ENCODE measurements around the gene TMEM132E.
"Not testable (repeated sequence)": the region's sequence is repeated elsewhere in the genome, so short reads cannot be mapped to it uniquely, and the experiment has no call there.

The TMEM132E gene

DNA sequence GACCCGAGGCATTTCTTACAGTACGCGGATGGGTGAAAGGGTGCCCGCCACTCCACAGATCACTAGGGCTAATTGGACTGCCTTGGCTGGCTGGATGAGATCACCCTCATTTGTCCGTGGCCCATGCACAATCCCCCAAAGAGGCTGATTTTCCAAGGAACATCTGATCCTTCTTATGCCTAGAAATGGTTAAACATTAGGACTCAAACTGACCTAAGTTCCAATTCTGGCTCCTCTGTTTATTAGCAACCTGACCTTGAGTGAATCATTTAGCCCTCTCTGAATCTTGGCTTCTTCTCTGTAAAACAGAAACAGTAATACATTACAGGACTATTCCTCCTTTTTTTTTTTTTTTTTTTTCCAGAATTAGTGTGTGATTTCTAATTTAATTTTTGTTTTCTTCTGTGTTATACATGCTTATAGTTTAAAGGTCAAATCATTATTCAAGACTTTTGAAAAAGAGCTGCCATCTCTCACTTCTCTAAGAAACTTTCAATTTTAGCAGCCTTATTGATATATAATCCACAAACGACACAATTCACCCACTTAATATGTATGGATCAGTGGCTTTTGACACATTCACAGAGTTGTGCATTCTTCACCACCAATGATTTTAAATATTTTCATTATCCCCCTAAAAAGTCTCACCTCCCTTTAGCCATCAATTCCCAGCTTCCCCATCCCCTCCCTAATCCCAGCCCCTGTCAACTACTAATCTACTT lies 45.4 kb upstream of the TMEM132E start:
- H3K4me3 ChIP-seq (ENCODE audit: low read length) = no peak overlapping the region
- H3K4me2 ChIP-seq (ENCODE audit: low read length) = no peak overlapping the region
- H3K9me3 ChIP-seq (ENCODE audit: insufficient read depth, low read length) = no peaks in the 10 kb centered on the region
- H4K20me1 ChIP-seq (ENCODE audit: insufficient read depth, low read length) = no peaks in the 10 kb centered on the region
- H3K36me3 ChIP-seq (replicated peaks; ENCODE audit: low read depth, low read length) = no peaks in the 10 kb centered on the region
- no peak overlapping the region for H3K9ac ChIP-seq (ENCODE audit: low read length)
- no peak overlapping the region for H2AFZ ChIP-seq (ENCODE audit: low read depth, low read length)
- H3K27ac ChIP-seq (ENCODE audit: low read length) = no peak overlapping the region
- peaks cover 82% of the 10 kb centered on the region for H3K27me3 ChIP-seq (ENCODE audit: low read depth, low read length)
- H3K4me1 ChIP-seq (ENCODE audit: low read length) = peaks cover 11% of the 10 kb centered on the region
- no peaks in the 10 kb centered on the region for H3K79me2 ChIP-seq (ENCODE audit: low read length)
- TF ChIP-seq, protein P1, sequence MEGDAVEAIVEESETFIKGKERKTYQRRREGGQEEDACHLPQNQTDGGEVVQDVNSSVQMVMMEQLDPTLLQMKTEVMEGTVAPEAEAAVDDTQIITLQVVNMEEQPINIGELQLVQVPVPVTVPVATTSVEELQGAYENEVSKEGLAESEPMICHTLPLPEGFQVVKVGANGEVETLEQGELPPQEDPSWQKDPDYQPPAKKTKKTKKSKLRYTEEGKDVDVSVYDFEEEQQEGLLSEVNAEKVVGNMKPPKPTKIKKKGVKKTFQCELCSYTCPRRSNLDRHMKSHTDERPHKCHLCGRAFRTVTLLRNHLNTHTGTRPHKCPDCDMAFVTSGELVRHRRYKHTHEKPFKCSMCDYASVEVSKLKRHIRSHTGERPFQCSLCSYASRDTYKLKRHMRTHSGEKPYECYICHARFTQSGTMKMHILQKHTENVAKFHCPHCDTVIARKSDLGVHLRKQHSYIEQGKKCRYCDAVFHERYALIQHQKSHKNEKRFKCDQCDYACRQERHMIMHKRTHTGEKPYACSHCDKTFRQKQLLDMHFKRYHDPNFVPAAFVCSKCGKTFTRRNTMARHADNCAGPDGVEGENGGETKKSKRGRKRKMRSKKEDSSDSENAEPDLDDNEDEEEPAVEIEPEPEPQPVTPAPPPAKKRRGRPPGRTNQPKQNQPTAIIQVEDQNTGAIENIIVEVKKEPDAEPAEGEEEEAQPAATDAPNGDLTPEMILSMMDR (IDR thresholded peaks at IDR 0.05; ENCODE audit: low read depth, low read length) = no peak
- TF ChIP-seq EZH2phosphoT487 (IDR thresholded peaks at IDR 0.05; ENCODE audit: low read depth) = no peak

DNA sequence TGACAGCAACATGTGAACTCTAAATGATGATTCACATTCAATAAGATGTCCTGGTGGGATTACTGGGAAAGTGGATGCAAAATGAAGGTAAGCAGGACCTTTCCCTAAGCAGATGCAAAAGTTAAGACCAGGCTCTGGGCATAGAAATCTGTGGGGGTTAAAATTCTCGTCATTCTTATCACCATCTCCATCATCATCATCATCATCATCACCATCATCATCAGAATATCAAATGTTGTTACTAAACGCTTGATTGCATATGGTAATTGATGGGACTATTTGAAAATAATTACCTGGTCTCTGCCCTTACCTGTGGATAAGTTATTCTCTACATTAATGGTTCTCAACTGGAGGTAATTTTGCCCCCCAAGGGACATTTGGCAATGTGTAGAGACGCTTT lies 41.9 kb upstream of the TMEM132E start:
- Histone ChIP-seq H3K4me1 (ENCODE audit: low read length) (peaks cover 11% of the 10 kb centered on the region), H2AFZ (ENCODE audit: low read depth, low read length) (no peak overlapping the region), H3K4me2 (ENCODE audit: low read length) (no peak overlapping the region), H3K36me3 (replicated peaks; ENCODE audit: low read depth, low read length) (no peaks in the 10 kb centered on the region), H3K4me3 (ENCODE audit: low read length) (no peak overlapping the region), H3K9ac (ENCODE audit: low read length) (no peak overlapping the region), H3K27ac (ENCODE audit: low read length) (no peak overlapping the region), H3K9me3 (ENCODE audit: insufficient read depth, low read length) (no peaks in the 10 kb centered on the region), H3K79me2 (ENCODE audit: low read length) (no peaks in the 10 kb centered on the region), H4K20me1 (ENCODE audit: insufficient read depth, low read length) (no peaks in the 10 kb centered on the region), H3K27me3 (ENCODE audit: low read depth, low read length) (peaks cover 76% of the 10 kb centered on the region)
- no peak for TF ChIP-seq EZH2phosphoT487 (IDR thresholded peaks at IDR 0.05; ENCODE audit: low read depth)
- TF ChIP-seq, protein P1 (IDR thresholded peaks at IDR 0.05; ENCODE audit: low read depth, low read length) = no peak

DNA sequence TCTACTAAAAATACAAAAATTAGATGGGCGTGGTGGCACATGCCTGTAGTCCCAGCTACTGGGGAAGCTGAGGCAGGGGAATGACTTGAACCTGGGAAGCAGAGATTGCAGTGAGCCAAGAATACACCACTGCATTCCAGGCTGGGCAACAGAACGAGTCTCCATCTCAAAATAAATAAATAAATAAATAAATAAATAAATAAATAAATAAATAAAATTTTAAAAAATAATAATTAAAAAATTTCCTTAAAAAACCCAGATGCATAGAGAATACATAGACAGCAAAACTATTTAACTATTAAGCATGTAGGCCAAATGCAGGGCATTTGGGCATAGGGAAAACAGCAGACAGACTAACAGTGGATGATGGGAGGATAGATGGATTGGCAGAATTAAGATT lies 40.8 kb upstream of the TMEM132E start:
- not testable (repeated sequence) for H3K79me2 ChIP-seq (ENCODE audit: low read length); H3K4me3 ChIP-seq (ENCODE audit: low read length)

DNA sequence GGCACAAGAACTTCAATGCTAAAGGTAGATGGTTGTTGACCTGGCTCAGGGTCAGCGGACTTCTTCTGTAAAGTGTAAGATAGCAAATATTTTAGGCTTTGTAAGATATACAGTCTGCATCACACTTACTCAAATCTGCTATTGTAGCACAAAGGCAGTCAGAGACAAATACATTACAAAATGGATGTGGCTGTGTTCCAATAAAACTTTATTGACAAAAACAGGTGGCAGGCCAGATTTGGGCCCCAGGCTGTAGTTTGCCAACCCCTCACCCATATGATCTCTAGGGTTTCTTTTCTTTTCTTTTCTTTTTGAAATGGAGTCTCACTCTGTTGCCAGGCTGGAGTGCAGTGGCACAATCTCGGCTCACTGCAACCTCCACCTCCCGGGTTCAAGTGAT lies 39.5 kb upstream of the TMEM132E start:
- H3K4me1 ChIP-seq (ENCODE audit: low read length) = no peaks in the 10 kb centered on the region
- peaks cover 72% of the 10 kb centered on the region for H3K27me3 ChIP-seq (ENCODE audit: low read depth, low read length)
- no peaks in the 10 kb centered on the region for H4K20me1 ChIP-seq (ENCODE audit: insufficient read depth, low read length)
- no peaks in the 10 kb centered on the region for H3K9me3 ChIP-seq (ENCODE audit: insufficient read depth, low read length)
- H3K27ac ChIP-seq (ENCODE audit: low read length) = no peak overlapping the region
- H3K36me3 ChIP-seq (replicated peaks; ENCODE audit: low read depth, low read length) = no peaks in the 10 kb centered on the region
- no peak overlapping the region for H3K4me2 ChIP-seq (ENCODE audit: low read length)
- TF ChIP-seq, protein P1 (IDR thresholded peaks at IDR 0.05; ENCODE audit: low read depth, low read length) = no peak
- TF ChIP-seq EZH2phosphoT487 (IDR thresholded peaks at IDR 0.05; ENCODE audit: low read depth) = no peak
- no peak overlapping the region for H3K9ac ChIP-seq (ENCODE audit: low read length)
- no peaks in the 10 kb centered on the region for H3K79me2 ChIP-seq (ENCODE audit: low read length)
- H3K4me3 ChIP-seq (ENCODE audit: low read length) = no peak overlapping the region
- H2AFZ ChIP-seq (ENCODE audit: low read depth, low read length) = no peak overlapping the region

More for the DNA sequence above, 40.8 kb upstream of the TMEM132E start:
- H2AFZ ChIP-seq (ENCODE audit: low read depth, low read length); H4K20me1 ChIP-seq (ENCODE audit: insufficient read depth, low read length); H3K9ac ChIP-seq (ENCODE audit: low read length); H3K4me2 ChIP-seq (ENCODE audit: low read length); H3K9me3 ChIP-seq (ENCODE audit: insufficient read depth, low read length); H3K27ac ChIP-seq (ENCODE audit: low read length); H3K36me3 ChIP-seq (replicated peaks; ENCODE audit: low read depth, low read length): not testable (repeated sequence)
- peaks cover 11% of the 10 kb centered on the region for H3K4me1 ChIP-seq (ENCODE audit: low read length)
- peaks cover 71% of the 10 kb centered on the region for H3K27me3 ChIP-seq (ENCODE audit: low read depth, low read length)

Data from OCI-LY3 (cell line).